ENCODE measurements around the gene HMCES.

DNA sequence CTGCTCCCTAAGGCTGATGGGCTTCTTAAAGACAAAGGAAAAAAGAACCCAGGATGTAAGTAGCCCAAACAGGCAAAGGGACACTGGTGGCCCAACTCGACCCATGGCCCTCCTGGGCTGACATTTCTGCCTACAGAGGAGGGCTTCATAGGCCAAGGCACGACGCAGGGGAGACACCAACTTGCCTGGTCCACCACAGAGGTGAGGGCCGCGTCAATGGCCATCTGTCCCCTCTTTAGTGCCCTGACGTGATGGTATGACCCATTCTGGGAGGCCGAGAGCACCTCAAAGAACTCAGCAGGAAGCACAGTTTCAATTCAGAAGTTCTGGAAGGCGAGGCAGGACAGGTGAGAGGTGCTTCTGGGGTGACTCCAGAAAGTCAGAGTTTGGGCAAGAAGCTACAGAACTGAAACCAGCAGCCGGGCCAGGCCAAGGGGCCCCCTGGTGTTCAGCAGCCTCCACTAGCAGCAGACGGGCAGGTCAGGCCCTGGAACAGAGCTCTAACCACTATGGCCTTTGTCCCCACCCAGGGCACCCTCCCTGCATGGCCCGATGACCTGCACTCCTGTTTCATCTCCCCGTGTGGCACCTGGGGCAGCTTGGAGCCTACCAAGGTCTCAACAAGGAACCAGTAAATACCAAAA lies 45.1 kb downstream of the HMCES start:
- TF ChIP-seq CTCF (IDR thresholded peaks at IDR 0.05) (no peak), MXI1 (IDR thresholded peaks at IDR 0.05; ENCODE audit: low read depth, low read length) (no peak), FOSL2 (IDR thresholded peaks at IDR 0.05; ENCODE audit: borderline replicate concordance, low read depth) (no peak), EP300 (IDR thresholded peaks at IDR 0.05; ENCODE audit: borderline replicate concordance in 1 of 2, low read depth in 1 of 2, low read length in 1 of 2) (no peak), TAF1 (IDR thresholded peaks at IDR 0.05; ENCODE audit: borderline replicate concordance, low read depth, low read length) (no peak), RCOR1 (IDR thresholded peaks at IDR 0.05; ENCODE audit: low read length) (no peak), EZH2phosphoT487 (IDR thresholded peaks at IDR 0.05; ENCODE audit: borderline replicate concordance, low read depth) (no peak), POLR2AphosphoS5 (IDR thresholded peaks at IDR 0.05; ENCODE audit: low read depth, low read length) (no peak), RFX5 (IDR thresholded peaks at IDR 0.05; ENCODE audit: low read length) (no peak)
